Embryonic facial prominence (tissue), 1 donor: ENCODE measurements around the gene ODR4.
"Not testable (repeated sequence)": the region's sequence is repeated elsewhere in the genome, so short reads cannot be mapped to it uniquely, and the experiment has no call there.

Experiments
- DNase-seq: peaks from one replicate; pipeline ENCODE4 v3.0.0-alpha.2; 2016; ENCODE audit errors: extremely low spot score

The ODR4 gene

DNA sequence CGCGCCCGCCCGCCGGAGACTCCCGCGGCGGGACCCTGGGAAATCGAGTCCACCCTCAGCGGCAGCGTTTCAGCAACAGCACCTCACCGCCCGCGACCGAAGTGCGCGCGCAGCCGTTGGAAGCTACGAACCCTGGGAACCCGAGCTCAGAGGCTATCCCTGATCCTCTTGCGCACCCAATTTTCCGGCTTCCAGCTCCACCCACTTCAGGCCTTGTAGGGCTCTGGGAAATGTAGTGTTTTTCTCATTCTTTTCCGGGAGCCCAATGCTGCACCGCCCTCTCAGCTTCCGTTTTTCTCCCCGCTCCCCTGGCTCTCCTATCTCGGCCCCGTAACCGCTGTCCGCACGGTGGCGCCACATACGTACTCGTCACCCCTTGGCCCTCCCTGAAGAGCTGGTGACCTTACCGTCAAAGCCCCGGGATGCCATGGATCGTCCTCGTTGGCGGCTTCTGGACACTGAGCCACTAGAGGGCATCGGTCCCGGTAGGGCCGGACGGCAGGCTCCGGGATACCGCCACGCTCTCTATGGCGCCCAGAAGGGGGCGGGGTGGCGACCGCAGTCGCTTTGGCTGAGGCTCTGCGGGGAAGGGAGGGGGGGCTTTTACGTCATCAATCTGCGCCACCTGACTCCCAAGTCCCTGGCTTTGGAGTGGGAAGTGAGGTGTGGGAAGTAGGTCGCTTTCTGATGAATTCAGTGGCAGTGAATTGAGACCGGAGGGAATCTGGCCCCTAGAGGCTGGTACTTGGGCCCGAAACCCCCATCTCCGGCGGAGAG lies at the start of gene ODR4, which contains the start of gene TPR:
Gene ODR4, plus strand, starts transcription at position 687 of the 777 bp plus-strand sequence. CDS start 3,948 bp downstream, outside the sequence.
Gene TPR, minus strand, starts transcription at position 102 of the 777 bp plus-strand sequence. CDS start 225 bp downstream, outside the sequence.
- DNase-seq = peak; percentile 98

DNA sequence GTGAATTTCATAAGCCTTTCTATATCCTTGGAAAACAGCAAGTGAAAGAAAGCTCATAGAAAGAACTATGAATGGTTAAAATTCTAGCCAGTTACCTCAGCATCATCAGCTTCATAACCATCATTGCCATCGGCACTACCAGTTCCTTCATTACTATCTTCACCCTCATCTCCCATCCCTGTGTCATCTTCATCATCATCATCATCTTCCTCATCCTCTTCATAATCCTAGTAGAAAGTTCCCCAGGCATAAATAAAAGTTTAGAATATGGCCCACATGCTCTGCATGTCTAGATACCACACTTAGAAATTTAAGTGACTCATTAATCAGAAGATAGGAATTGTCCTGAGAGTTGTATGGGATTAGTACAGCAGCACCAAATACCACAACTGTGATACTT lies 49.6 kb upstream of the ODR4 start:
- DNase-seq = no peak

GRCh38 chr1:186327331-186327730 lies 48.3 kb upstream of the ODR4 start:
- no peak for DNase-seq

GRCh38 chr1:186330758-186331157 lies 44.9 kb upstream of the ODR4 start:
- DNase-seq = no peak

GRCh38 chr1:186337554-186337953 lies 38.1 kb upstream of the ODR4 start:
- no peak for DNase-seq

- DNase-seq = no peak
Observed at GRCh38 chr1:186340772-186341171, 34.9 kb upstream of the ODR4 start.

DNA sequence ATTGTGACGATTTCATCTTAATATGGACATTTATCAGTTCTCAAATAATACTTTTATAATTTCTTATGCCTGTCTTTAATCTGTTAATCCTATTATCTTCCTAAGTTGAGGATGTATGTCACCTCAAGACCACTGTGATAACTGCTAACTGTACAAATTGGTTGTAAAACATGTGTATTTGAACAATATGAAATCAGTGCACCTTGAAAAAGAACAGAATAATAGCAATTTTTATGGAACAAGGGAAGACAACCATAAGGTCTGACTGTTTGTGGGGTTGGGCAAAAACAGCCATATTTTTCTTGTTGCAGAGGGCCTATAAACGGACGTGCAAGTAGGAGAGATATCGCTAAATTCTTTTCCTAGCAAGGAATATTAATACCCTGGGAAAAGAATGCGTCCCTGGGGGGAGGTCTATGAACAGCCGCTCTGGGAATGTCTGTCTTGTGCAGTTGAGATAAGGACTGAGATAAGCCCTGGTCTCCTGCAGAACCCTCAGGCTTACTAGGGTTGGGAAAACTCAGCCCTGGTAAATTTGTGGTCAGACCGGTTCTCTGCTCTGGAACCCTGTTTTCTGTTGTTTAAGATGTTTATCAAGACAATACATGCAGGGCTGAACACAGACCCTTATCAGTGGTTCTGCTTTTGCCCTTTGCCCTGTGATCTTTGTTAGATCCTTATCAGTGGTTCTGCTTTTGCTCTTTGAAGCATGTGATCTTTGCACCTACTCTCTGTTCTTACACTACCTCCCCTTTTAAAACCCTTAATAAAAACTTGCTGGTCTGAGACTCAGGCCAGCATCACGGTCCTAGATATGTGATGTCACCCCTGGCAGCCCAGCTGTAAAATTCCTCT lies 27.6 kb upstream of the ODR4 start:
- not testable (repeated sequence) for DNase-seq

DNA sequence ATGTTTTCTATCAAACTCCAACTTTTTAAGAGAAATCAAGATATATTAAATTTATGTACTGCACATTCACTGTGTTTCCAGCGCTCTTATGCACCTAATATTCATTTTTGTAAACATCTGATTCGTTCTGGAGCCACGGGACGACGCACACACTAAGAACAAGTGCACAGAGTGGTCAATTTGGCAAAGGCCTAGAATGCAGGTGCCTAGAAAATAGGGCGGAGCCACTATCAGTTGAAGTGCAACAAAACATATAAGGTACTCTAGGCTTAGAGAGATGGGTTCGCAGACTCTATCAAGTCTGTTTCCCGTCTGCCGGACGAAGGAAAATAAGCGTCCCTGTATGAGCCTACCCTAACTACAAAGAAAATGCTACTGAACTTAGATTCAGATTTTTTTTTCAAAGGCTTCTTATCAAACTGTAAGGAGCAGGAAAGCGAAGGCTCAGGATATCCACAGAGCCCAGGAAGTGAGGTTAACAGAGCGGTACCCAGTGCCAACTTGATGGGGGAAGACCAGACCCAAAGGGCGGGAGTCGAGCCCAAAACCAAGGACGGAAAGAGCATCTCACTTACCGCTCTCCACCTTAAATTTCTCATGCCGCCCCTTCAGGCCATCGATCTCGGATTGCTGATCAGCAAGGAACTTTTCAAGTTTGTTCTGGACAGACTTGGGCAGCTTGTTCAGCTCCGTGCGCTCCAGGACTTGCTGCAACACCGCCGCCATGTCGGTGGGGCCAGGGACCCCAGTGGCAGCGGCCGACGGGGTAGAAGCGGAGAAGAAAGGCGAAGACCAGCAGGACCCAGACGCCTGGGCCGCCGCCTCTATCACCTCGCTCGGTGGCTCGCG lies 1.1 kb upstream of the ODR4 start:
- DNase-seq = peak; percentile 10

DNA sequence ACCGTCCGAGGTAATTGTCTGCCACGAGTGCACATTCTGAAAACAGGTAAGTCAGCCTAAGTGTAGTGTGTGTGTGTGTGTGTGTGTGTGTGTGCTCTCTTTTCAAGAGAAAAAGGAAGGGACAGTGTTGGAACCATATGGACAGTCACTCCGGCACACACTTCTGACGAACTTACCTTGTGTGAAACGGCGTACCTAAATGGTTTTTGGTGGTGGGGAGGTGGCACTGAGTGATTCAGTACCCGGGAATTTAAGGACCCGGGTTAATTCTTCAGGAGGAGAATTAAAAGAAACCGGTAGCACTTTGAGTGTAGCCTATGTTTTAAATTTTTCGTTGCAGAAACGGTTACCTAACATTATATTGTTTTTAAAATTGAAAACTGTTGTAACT lies 286 bp downstream of the ODR4 start:
- no peak for DNase-seq

- no peak for DNase-seq
Observed at GRCh38 chr1:186386725-186387383, 11.2 kb downstream of the ODR4 start.

DNA sequence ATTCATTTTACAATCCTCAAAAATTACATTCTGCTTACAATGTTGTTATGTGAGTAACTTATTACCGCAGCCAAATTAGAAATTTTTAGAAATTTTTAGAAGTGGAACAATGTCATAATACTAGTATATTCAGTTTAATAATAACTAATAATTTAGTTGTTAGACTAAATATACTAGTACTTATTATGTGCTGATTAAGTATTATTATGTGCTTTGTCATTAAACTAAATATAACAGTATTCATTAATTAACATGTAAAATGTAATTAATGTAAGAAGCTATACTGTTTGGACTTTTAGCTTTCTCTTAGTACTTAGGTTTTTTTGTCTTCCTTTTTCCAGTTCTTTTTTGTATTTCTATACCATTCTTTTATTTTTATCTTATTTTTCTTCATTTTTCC lies 15.3 kb downstream of the ODR4 start:
- DNase-seq = no peak

- DNase-seq = no peak
Observed at GRCh38 chr1:186391841-186392240, 16.2 kb downstream of the ODR4 start.

GRCh38 chr1:186392711-186393110 lies 17.1 kb downstream of the ODR4 start:
- not testable (repeated sequence) for DNase-seq

DNA sequence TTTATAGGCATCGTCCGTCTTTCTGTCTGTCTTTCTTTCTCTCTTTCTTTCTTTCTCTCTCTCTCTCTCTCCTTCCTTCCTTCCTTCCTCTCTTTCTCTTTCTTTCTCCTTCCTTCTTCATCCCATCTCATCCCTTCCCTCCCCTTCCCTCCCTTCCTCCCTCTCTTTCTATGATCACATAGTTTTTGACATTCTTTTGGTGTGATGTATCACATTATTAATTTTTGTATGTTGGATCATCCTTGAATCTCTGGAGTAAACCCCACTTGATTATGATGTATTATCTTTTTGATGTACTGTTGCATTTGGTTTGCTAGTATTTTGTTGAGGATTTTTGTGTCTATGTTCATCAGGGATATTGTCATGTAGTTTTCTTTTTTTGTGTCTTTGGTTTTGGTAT lies 25.8 kb downstream of the ODR4 start:
- not testable (repeated sequence) for DNase-seq

DNA sequence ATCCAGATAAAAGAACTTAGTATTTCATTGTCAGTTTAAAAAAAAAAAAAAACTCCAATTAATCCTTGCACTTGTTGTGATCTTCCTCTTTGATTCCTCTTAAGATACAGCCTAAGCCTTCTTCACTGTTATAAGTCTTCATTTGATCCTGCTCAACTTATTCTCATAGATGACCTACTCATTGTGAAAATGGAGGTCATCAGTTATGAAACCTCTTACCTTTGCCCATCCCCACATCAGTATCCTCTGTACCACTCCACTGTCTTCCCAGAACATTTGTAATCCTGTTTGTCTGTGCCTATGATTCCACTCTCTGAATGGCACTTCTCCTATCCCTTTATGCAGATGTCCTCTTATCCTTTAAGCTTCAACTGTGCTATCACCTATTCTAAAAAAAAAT lies 28.0 kb downstream of the ODR4 start:
- no peak for DNase-seq

DNA sequence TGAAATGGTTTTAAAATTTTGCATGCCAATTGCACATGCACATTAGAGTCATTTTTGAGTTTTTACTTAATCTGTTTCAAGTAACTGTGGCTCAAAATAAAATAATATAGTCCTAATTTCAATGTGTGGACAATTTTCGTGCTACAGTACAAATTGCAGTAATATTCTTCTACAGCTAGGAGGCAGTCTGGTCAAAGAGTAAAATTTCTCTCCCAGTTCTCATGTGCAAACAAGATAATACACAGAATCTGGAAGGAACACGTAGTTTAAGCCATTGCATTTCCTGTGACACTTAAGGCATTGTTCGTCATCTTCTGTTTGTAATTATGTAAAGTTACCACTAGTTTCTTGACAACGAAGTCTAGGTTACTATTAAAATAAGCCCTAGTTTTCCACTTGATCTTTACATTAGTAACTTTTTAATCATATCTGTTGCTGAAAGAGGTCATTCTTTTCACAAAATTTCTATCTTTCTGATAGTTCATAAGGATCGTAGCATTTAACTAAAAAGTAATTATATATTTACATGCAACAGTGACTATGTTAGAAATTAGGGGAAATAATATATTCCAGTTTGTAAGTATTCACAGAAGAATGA lies 28.9 kb downstream of the ODR4 start:
- DNase-seq = peak; percentile 22

GRCh38 chr1:186409091-186409490 lies 33.5 kb downstream of the ODR4 start:
- no peak for DNase-seq

DNA sequence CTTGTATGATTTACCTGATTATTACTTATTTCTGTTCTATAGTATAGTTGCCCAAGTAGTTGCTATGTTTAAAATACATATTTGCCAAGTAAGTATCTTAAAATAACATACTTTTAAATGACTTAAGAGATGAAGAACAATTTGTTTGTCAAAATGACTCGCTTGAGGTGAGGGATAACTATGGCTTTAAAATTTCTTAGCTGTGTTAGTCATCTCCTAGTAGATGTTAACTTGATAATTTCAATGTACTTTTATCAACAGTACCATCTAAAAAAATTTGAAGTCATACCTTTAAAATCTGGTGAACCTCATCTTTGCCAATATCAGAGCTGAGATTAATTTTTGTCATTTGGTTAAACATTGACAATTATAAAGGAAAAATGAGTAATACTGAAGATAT lies 37.7 kb downstream of the ODR4 start:
- no peak for DNase-seq

DNA sequence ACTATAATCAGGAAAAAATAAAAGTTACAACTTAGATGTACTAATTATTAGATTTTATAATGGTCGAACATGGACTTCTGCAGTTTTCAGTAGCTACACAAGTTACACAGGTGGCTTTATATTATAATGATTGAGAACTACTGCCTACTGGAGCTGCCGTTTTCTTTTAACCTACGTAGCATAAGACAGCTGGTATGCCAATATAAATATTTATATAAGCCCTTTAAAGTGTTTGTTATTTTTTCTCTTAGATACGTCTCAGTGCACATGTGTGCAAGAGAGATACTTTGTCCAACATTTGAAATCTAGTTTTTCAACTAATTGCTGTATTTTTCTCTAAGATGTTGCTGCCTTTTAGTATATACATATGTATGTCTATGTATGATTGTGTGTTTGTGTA lies 42.9 kb downstream of the ODR4 start:
- DNase-seq = no peak

GRCh38 chr1:186420311-186420710 lies 44.7 kb downstream of the ODR4 start:
- no peak for DNase-seq

GRCh38 chr1:186420923-186421322 lies 45.3 kb downstream of the ODR4 start:
- DNase-seq = no peak
